ENCODE measurements around the gene CYP1B1. TPM values are rescaled to one million over a fixed set of nuclear protein-coding genes. Genes with fewer than 3 reads are reported as not detected.
"Not testable (repeated sequence)": the region's sequence is repeated elsewhere in the genome, so short reads cannot be mapped to it uniquely, and the experiment has no call there.

CYP1B1 gene
- total and polyA plus RNA-seq, 3 donors from 2014 or later, result 14.3 to 36.9 (median 18.5) TPM

- no peak for TF ChIP-seq POLR2A (IDR thresholded peaks at IDR 0.05)
- TF ChIP-seq CTCF (IDR thresholded peaks at IDR 0.05), result no peak
- Histone ChIP-seq H3K4me3 (no peak overlapping the region), H3K9me3 (no peaks in the 10 kb centered on the region), H3K36me3 (ENCODE audit: low read depth, missing control alignments) (no peaks in the 10 kb centered on the region), H3K27ac (peak overlapping the region in 1 of 2 donors; percentile 56), H3K27me3 (no peaks in the 10 kb centered on the region), H3K4me1 (peaks cover 16% of the 10 kb centered on the region)
- no peak for DNase-seq
- 78 to 84% methylated on average over 5 of the region's 5 CpGs for whole genome bisulfite sequencing, 2 donors
- intact Hi-C loops (cut with DNase I; ENCODE audit: low total_unique reads), result no loop called here
Measured at GRCh38 chr2:38091760-38092159, 15.8 kb upstream of the CYP1B1 start.

- peaks cover 10% of the 10 kb centered on the region for H3K4me1 ChIP-seq
- no peak for TF ChIP-seq POLR2A (IDR thresholded peaks at IDR 0.05)
- no peak for TF ChIP-seq CTCF (IDR thresholded peaks at IDR 0.05)
- DNase-seq, result no peak
- H3K27ac ChIP-seq, result no peak overlapping the region
- no peaks in the 10 kb centered on the region for H3K9me3 ChIP-seq
- intact Hi-C loops (cut with DNase I; ENCODE audit: low total_unique reads), result no loop called here
- no peak overlapping the region for H3K4me3 ChIP-seq
- H3K27me3 ChIP-seq, result no peaks in the 10 kb centered on the region
- H3K36me3 ChIP-seq (ENCODE audit: low read depth, missing control alignments), result no peaks in the 10 kb centered on the region
- 75 to 83% methylated on average over 5 of the region's 5 CpGs for WGBS, 2 donors
Measured at GRCh38 chr2:38090928-38091327, 15.0 kb upstream of the CYP1B1 start.

GRCh38 chr2:38090212-38090611 is 14.3 kb upstream of the CYP1B1 start:
- 86 to 90% methylated on average over 6 of the region's 6 CpGs for WGBS, 2 donors
- H3K4me3 ChIP-seq; H3K27me3 ChIP-seq; H3K27ac ChIP-seq; H3K36me3 ChIP-seq (ENCODE audit: low read depth, missing control alignments); DNase-seq; intact Hi-C loops (cut with DNase I; ENCODE audit: low total_unique reads); H3K9me3 ChIP-seq; H3K4me1 ChIP-seq: not testable (repeated sequence)

GRCh38 chr2:38085998-38086698 is 10.2 kb upstream of the CYP1B1 start:
- H3K36me3 ChIP-seq (ENCODE audit: low read depth, missing control alignments); H3K4me3 ChIP-seq; DNase-seq; intact Hi-C loops (cut with DNase I; ENCODE audit: low total_unique reads); H3K27ac ChIP-seq; H3K27me3 ChIP-seq; H3K9me3 ChIP-seq; H3K4me1 ChIP-seq: not testable (repeated sequence)
- 89 to 91% methylated on average over 10 of the region's 10 CpGs for WGBS, 2 donors

GRCh38 chr2:38084556-38084955 is 8.6 kb upstream of the CYP1B1 start:
- intact Hi-C loops (cut with DNase I; ENCODE audit: low total_unique reads); H3K9me3 ChIP-seq; H3K36me3 ChIP-seq (ENCODE audit: low read depth, missing control alignments); H3K4me3 ChIP-seq; H3K27me3 ChIP-seq; H3K4me1 ChIP-seq; H3K27ac ChIP-seq; DNase-seq: not testable (repeated sequence)
- WGBS, 2 donors, result 76 to 87% methylated on average over 8 of the region's 8 CpGs

GRCh38 chr2:38082727-38083126 is 6.8 kb upstream of the CYP1B1 start:
- H3K9me3 ChIP-seq; DNase-seq; H3K27ac ChIP-seq; H3K27me3 ChIP-seq; intact Hi-C loops (cut with DNase I; ENCODE audit: low total_unique reads); H3K36me3 ChIP-seq (ENCODE audit: low read depth, missing control alignments); H3K4me3 ChIP-seq: not testable (repeated sequence)
- peaks cover 17% of the 10 kb centered on the region for H3K4me1 ChIP-seq
- 89 to 95% methylated on average over 9 of the region's 9 CpGs for WGBS, 2 donors

GRCh38 chr2:38080346-38080745 is 4.4 kb upstream of the CYP1B1 start:
- Histone ChIP-seq H3K27me3 (no peaks in the 10 kb centered on the region), H3K4me3 (no peak overlapping the region), H3K4me1 (peaks cover 23% of the 10 kb centered on the region), H3K9me3 (no peaks in the 10 kb centered on the region), H3K27ac (no peak overlapping the region), H3K36me3 (ENCODE audit: low read depth, missing control alignments) (no peaks in the 10 kb centered on the region)
- DNase-seq, result no peak
- intact Hi-C loops (cut with DNase I; ENCODE audit: low total_unique reads), result no loop called here
- TF ChIP-seq CTCF (IDR thresholded peaks at IDR 0.05), result no peak
- TF ChIP-seq POLR2A (IDR thresholded peaks at IDR 0.05), result no peak
- 79 to 95% methylated on average over 3 of the region's 3 CpGs for WGBS, 2 donors

Data from testis (tissue), 3 donors.